ENCODE results near the gene C2CD4B.

The C2CD4B gene

GRCh38 chr15:62165104-62165792, at the start of gene C2CD4B:
C2CD4B (minus strand) TSS chr15:62165285; CDS start chr15:62164984, 301 bp downstream.
- DNase-seq: no peak

GRCh38 chr15:62212741-62213140, 47.7 kb upstream of the C2CD4B start:
- DNase-seq: no peak

GRCh38 chr15:62211348-62211747, 46.3 kb upstream of the C2CD4B start:
- DNase-seq: no peak

- DNase-seq: no peak
Observed at GRCh38 chr15:62209821-62210220, 44.7 kb upstream of the C2CD4B start.

- no peak for DNase-seq
Observed at GRCh38 chr15:62209322-62209721, 44.2 kb upstream of the C2CD4B start.

GRCh38 chr15:62208884-62209283, 43.8 kb upstream of the C2CD4B start:
- DNase-seq: no peak

GRCh38 chr15:62208367-62208766, 43.3 kb upstream of the C2CD4B start:
- no peak for DNase-seq

- DNase-seq: no peak
Observed at GRCh38 chr15:62190675-62191074, 25.6 kb upstream of the C2CD4B start.

- DNase-seq: no peak
Observed at GRCh38 chr15:62190274-62190673, 25.2 kb upstream of the C2CD4B start.

GRCh38 chr15:62188744-62189143, 23.7 kb upstream of the C2CD4B start:
- no peak for DNase-seq

GRCh38 chr15:62187910-62188309, 22.8 kb upstream of the C2CD4B start:
- DNase-seq: no peak

GRCh38 chr15:62187425-62187824, 22.3 kb upstream of the C2CD4B start:
- DNase-seq: no peak

- DNase-seq: no peak
Observed at GRCh38 chr15:62186578-62186977, 21.5 kb upstream of the C2CD4B start.

- no peak for DNase-seq
Observed at GRCh38 chr15:62183130-62183529, 18.0 kb upstream of the C2CD4B start.

- DNase-seq: no peak
Observed at GRCh38 chr15:62173215-62173614, 8.1 kb upstream of the C2CD4B start.

- DNase-seq: no peak
Observed at GRCh38 chr15:62171882-62172281, 6.8 kb upstream of the C2CD4B start.

GRCh38 chr15:62165793-62166375, 799 bp upstream of the C2CD4B start:
- DNase-seq: no peak

- no peak for DNase-seq
Observed at GRCh38 chr15:62164396-62165103, 535 bp downstream of the C2CD4B start.

GRCh38 chr15:62164014-62164395, 1.1 kb downstream of the C2CD4B start:
- DNase-seq: no peak

GRCh38 chr15:62163397-62164013, 1.6 kb downstream of the C2CD4B start:
- no peak for DNase-seq

GRCh38 chr15:62153228-62153627, 11.9 kb downstream of the C2CD4B start:
- DNase-seq: no peak

- DNase-seq: no peak
Observed at GRCh38 chr15:62150445-62150844, 14.6 kb downstream of the C2CD4B start.

GRCh38 chr15:62149729-62150128, 15.4 kb downstream of the C2CD4B start:
- DNase-seq: no peak

GRCh38 chr15:62147551-62147950, 17.5 kb downstream of the C2CD4B start:
- DNase-seq: no peak
